HG02588 (cell line): ENCODE results near the gene NAT16.
A peak's percentile ranks its signal among the peaks of the same experiment; 100 is the strongest.

ENCODE experiments used
- ATAC-seq: cut with Tn5 transposase; IDR thresholded peaks from one replicate; pipeline ENCODE4 v1.9.1; 2021; ENCODE audit warnings: mild to moderate bottlenecking, moderate library complexity; ENCODE audit not compliant: unreplicated experiment

NAT16 gene

DNA sequence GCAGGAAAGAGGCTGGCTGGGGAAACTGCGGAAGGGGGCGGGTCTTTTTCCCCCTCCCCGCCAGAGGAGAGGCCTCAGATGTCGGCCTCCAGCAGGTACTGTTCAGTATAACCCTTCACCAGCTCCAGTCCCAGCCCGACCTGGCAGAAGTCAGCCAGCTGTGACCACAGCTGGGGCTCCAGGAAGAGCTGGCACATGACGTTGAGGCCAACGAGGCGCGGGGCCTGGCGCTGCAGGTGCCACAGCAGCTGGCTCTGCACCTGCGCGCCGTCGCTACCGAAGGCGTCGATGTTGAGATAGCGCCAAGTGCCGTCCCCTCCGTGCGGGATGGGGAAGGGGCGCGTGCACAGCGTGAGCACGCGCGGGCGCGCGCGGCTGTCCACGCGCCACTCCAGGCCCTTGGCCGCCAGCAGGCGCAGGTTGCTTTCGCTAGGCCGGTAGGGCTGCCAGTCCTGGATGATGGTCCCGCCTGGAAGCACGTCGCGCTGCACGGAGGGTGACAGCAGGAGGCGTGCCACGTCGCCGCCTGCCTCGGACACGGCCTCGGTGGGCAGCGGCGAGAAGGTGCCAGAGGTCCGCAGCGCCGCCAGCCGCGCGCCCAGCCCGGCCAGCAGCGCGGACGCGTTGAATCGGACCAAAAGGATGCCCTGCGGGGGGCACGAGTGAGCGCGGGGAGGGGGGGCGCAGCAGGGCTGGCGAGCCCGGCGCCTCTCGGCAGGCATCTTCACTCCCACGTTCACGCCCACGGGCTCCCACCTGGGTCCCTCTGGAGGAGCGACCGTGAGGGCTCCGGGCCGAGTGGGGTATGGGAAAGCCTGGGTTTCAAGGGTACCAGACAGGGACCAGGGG lies 7.9 kb downstream of the NAT16 start:
- no peak for ATAC-seq

DNA sequence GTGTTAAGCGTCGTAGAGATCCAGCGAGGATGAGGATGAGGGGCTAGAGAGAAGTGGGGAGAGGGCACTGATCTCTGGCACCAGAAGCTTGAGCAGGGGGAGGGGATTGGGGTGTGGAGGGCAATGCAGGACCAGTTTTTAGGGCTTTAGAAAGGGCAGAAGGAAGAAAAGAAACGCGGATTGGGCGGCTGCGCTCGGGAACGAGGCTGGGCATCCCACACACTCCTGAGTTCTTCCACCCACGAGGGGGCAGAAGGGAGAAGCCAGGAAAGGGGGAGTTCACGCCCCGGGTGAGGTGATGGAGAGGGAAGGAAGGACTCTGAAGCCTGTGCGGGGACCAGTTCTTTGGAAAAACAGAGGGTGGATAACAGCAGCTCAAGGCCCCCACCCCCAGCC lies 8.7 kb downstream of the NAT16 start:
- no peak for ATAC-seq

DNA sequence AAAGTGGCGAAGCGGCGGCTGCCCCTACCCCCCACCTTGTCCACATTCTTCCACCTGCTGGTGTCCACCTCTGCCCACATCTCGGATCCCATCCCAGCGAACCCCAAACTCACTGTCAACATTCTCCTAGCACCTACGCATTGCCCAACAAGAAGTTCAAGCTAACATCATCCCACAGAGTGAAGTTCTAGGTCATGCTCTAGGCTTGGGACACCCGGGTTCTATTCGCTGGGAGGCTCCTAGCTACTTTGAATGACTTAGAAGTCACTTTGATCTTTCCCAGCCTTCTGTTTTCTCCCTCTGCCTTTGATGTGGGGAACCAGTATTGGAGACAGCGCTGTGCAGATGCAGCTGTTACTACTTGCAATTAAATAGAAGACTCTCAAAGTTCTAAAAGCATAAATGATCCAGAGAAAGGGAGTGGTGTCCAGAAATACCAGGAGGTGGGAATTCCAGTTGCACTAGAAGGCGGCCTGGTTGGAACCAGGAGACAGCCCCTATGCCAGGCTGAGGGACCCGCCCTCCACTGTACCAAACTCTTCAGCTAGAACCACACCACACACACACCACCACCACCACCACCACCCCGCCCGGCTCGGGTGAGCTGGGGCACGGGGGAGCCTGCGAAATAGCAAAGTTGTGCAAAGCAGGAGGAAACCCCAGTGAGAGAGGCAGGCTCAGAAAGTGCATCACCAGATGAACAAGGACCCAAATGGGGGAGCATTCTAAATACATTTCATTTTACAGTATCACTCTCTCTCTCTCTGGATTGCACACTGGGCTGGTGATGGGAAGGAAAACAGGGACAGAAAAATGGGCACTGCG lies 9.3 kb downstream of the NAT16 start:
- ATAC-seq = no peak

GRCh38 chr7:101169838-101170551 lies 10.1 kb downstream of the NAT16 start:
- peak; percentile 35 for ATAC-seq

DNA sequence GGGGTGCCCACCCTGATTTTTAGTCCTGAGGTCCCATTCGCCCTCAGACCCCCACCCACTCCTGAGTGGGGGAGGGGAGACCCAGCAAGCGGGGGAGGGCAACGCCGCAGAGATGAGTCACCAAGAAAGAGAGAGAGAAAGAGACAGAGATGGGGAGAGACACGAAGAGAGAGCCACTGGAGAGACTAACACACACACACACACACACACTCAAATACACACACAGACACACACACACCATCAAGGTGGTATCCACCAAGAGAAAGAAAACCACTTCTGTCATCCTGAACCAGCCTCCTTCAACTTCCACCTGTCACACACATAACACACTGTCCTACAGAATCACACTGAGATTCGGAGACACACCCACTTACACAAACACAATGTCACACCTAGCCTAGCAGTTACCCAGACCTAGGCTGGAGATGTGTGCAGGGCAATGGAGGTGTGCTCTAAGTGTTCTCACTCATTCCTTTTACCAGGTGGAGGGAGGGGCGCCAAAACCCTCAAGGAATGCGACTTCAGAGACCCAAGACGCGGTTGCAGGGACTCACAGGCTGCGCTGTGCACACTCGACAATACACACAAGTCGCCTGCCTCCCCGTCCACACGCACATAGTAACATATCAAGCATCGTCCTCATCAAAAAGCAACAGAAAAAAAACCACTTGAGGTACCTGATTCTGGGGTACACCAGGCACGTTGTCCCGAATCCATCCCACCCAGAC lies 10.8 kb downstream of the NAT16 start:
- no peak for ATAC-seq

GRCh38 chr7:101168412-101169049 lies 11.6 kb downstream of the NAT16 start:
- ATAC-seq = no peak

- ATAC-seq = no peak
These were observed 12.3 kb downstream of the NAT16 start for GRCh38 chr7:101167645-101168411.

DNA sequence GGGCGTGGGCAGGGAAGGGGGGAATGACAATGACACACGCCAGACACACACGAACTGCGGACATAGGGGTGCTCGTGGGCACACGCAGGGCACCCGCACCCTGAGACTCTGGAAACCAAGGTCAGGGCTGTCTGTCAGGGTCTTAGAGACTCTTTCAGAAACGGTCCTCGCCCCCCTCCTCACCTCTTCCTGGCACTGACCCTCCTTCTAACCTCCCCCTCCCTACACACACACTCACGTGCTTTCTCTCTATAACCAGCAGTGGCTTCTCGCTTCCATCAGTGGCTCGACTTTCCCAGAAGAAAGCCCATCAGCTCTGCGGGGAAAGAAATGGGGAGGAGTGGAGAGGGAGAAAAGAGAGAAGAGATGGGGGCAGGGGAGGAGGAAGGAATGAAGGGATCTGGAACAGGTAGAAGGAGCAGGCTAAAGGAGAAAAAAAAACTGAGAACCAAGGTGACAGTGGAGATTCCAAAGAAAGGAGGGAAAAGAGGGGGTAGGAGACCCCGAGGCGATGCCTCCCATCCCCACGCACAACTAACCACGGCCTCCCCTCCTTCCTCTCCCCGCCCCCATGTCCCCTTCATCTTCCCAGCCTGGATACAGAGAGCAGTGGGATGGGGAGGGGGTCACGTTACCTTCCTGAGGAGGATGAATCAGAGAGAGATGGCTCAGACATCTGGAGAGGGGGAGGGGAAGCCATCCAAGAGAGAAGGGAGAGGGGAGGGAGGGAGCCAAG lies 13.0 kb downstream of the NAT16 start:
- ATAC-seq = no peak

GRCh38 chr7:101166648-101166908 lies 13.5 kb downstream of the NAT16 start:
- no peak for ATAC-seq

- ATAC-seq = no peak
These were observed 14.0 kb downstream of the NAT16 start for GRCh38 chr7:101165958-101166647.

GRCh38 chr7:101165075-101165957 lies 14.8 kb downstream of the NAT16 start, which contains the start of gene VGF:
Gene VGF, minus strand, starts transcription at chr7:101165569. Its CDS starts 726 bp downstream, at chr7:101164843.
- ATAC-seq = peak; percentile 70

DNA sequence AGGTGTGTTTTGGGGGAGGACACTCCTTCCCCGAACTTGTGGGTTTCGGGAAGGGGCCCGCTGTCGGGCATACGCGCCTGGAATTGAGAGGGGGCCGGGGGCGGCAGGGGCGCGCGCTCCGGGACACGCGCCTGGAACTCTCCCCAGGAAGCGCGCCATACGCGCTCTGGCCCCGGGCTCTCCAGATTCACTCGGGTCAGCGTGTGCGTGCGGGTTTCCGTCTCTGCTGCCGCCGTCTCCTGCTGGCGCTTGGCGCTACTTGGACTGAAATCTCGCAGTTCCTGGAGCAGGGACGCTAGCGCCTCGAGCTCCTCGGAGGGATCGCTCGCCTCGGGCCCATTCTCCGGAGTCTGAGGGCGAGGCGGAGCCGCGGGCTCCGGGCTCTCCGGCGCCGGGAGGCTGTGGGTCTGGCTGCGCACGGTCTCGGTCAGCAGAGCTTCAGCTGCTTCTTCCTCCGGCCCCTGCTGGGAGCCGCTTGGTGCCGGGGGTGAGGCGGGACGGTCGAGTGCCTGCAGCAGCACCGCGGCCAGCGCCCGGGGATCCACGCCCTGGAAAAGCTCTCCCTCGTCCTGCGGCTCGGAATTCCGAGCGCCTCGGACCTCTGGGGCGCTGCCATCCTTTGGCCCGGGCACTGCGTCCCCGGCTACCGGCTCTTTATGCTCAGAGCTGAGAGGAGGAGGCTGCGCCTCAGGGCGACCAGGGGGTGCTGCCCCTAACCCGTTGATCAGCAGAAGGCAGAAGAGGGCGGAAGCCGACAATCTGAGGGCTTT lies 15.8 kb downstream of the NAT16 start:
- no peak for ATAC-seq

- no peak for ATAC-seq
These were observed 16.6 kb downstream of the NAT16 start for GRCh38 chr7:101163279-101164070.

DNA sequence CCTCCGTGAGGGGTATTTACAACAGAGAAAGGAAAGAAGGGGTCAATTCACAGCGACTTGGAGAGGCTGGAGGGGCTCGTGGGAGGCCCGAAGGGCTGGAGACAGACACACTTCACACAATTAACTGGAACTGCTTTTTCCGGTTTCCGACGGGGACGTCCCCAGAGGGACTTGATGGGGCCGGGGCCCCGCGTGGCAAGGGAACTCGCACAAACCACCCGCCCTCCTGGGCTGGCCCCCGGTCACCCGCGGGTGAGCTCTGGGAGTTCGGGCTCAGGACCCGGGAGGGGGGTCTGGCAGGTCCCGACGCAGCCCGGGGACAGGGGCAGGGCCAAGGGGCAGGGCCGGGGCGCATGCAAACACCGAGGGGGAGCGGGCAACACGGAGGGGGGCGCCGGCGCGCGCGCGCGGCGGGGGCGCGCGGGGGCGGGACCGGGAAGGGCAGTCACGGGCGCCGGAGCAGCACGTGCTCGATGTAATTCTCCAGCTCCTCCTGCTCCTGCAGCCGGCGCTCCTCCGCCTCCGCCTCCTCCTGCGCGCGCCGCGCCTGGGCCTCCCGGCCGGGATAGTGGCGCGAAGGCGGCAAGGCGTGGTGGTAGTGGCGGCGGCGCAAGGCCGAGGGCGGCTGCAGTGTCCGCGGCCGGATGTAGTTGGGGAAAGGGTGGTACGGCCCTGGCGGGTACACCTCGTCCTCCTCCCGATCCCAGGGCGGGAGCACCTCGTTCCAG lies 17.4 kb downstream of the NAT16 start:
- ATAC-seq = no peak
